HepG2 (cell line): Measurements from ENCODE around the gene PIK3R1. TPM values are rescaled to one million over a fixed set of nuclear protein-coding genes. Genes with fewer than 3 reads are reported as not detected.

ENCODE experiments used
- E2F1 ChIP-seq: sonication (generic); formaldehyde crosslinking; IDR thresholded peaks from 2 replicates; pipeline ENCODE4 v1.5.0; 2020; ENCODE audit warnings: missing genetic modification reagents
- GLI4 ChIP-seq: sonication (generic); formaldehyde crosslinking; IDR thresholded peaks from 2 replicates; pipeline ENCODE4 v1.5.1; 2020; ENCODE audit warnings: missing genetic modification reagents, mild to moderate bottlenecking, moderate library complexity, borderline replicate concordance
- GMEB2 ChIP-seq: IDR thresholded peaks from 2 replicates; pipeline ENCODE4 v1.6.1; 2016; ENCODE audit warnings: missing biosample characterization, missing genetic modification reagents, low read depth
- MZF1 ChIP-seq: sonication (generic); formaldehyde crosslinking; IDR thresholded peaks from 2 replicates; pipeline ENCODE4 v1.8.1; 2023; ENCODE audit warnings: mild to moderate bottlenecking, missing genetic modification reagents, borderline replicate concordance
- SALL1 ChIP-seq: sonication (generic); formaldehyde crosslinking; IDR thresholded peaks from 2 replicates; pipeline ENCODE4 v1.8.0; 2022; ENCODE audit warnings: mild to moderate bottlenecking, missing genetic modification reagents
- ZBTB42 ChIP-seq: sonication (generic); formaldehyde crosslinking; IDR thresholded peaks from 2 replicates; pipeline ENCODE4 v1.5.0; 2020; ENCODE audit warnings: mild to moderate bottlenecking, missing genetic modification reagents
- ZC3H13 ChIP-seq: sonication (generic); formaldehyde crosslinking; IDR thresholded peaks from 2 replicates; pipeline ENCODE4 v1.8.1; 2023; ENCODE audit warnings: mild to moderate bottlenecking, missing genetic modification reagents, moderate library complexity
- ZIK1 ChIP-seq: sonication (generic); formaldehyde crosslinking; IDR thresholded peaks from 2 replicates; pipeline ENCODE4 v1.5.0; 2020; ENCODE audit warnings: mild to moderate bottlenecking, low read depth, missing genetic modification reagents, borderline replicate concordance
- ZMYM3 ChIP-seq: sonication (generic); formaldehyde crosslinking; IDR thresholded peaks from 2 replicates; pipeline ENCODE4 v1.5.1; 2020; ENCODE audit warnings: mild to moderate bottlenecking, missing genetic modification reagents
- ZMYM4 ChIP-seq: sonication (generic); formaldehyde crosslinking; IDR thresholded peaks from 2 replicates; pipeline ENCODE4 v1.8.1; 2023; ENCODE audit warnings: mild to moderate bottlenecking, missing genetic modification reagents
- ZNF232 ChIP-seq: sonication (generic); formaldehyde crosslinking; IDR thresholded peaks from 2 replicates; pipeline ENCODE4 v1.4.0; 2020; ENCODE audit warnings: missing genetic modification reagents, borderline replicate concordance
- ZNF234 ChIP-seq: sonication (generic); formaldehyde crosslinking; conservative IDR thresholded peaks from 2 replicates; pipeline ENCODE4 v1.5.1; 2020; ENCODE audit warnings: mild to moderate bottlenecking, missing genetic modification reagents
- ZNF3 ChIP-seq: IDR thresholded peaks from 2 replicates; pipeline ENCODE4 v1.7.0; 2017; ENCODE audit warnings: inconsistent platforms
- ZNF605 ChIP-seq: sonication (generic); formaldehyde crosslinking; IDR thresholded peaks from 2 replicates; pipeline ENCODE4 v1.8.0; 2022; ENCODE audit warnings: mild to moderate bottlenecking, missing genetic modification reagents
- ZNF775 ChIP-seq: sonication (generic); formaldehyde crosslinking; IDR thresholded peaks from 2 replicates; pipeline ENCODE4 v1.4.0; 2020; ENCODE audit warnings: missing genetic modification reagents, mild to moderate bottlenecking, moderate library complexity, borderline replicate concordance
- ZNF776 ChIP-seq: sonication (generic); formaldehyde crosslinking; IDR thresholded peaks from 2 replicates; pipeline ENCODE4 v1.4.0; 2020; ENCODE audit warnings: mild to moderate bottlenecking, missing genetic modification reagents
- polyA plus RNA-seq, 8 experiments: library from polyadenylated mRNA; depleted of rRNA in 3 of 8; stranded (reverse) in 7 of 8; unstranded in 1 of 8; fragments of >200 nt; fragmentation: Illumina TruSeq in 4 of 8; extraction: Trizol in 4 of 8; gene quantifications; 2 replicates each; pipeline versions ENCODE4 v1.2.1 to v1.2.3, GENCODE V29; 2011 to 2016; ENCODE audit warnings: low read depth in 4 of 8, missing spikeins in 1 of 8, mixed read lengths in 1 of 8; ENCODE audit not compliant: insufficient read depth in 1 of 8
- total RNA-seq, 5 experiments: library from RNA; depleted of rRNA; stranded (reverse); fragments of >200 nt; fragmentation: Illumina TruSeq; extraction: Trizol; gene quantifications; 2 replicates each; pipeline ENCODE4 v1.2.3, GENCODE V29; 2016; ENCODE audit warnings: low read depth in 1 of 5
- TF ChIP-seq, protein P1 (sequence below): sonication (generic); formaldehyde crosslinking; IDR thresholded peaks from 2 replicates; pipeline ENCODE4 v1.8.0; 2022; ENCODE audit warnings: missing genetic modification reagents, mild to moderate bottlenecking, borderline replicate concordance
- TF ChIP-seq, protein P2 (sequence below): IDR thresholded peaks from 2 replicates; pipeline ENCODE4 v1.6.1; 2016; ENCODE audit warnings: control low read depth
- TF ChIP-seq, protein P3 (sequence below): sonication (generic); IDR thresholded peaks from 2 replicates; pipeline ENCODE4 v1.6.1; 2016; ENCODE audit warnings: low read depth, borderline replicate concordance
- TF ChIP-seq, protein P4 (sequence below): sonication (generic); formaldehyde crosslinking; IDR thresholded peaks from 2 replicates; pipeline ENCODE4 v1.5.0; 2020; ENCODE audit warnings: mild to moderate bottlenecking, missing genetic modification reagents
- TF ChIP-seq, protein P5 (sequence below): sonication (generic); formaldehyde crosslinking; IDR thresholded peaks from 2 replicates; pipeline ENCODE4 v1.5.0; 2020; ENCODE audit warnings: missing genetic modification reagents

Gene PIK3R1
- total and polyA plus RNA-seq, 2 of the 13 experiments (the other 11 are each of a cell fraction or from before 2014, with no cell fraction given) = 8.4 to 21.3 TPM

GRCh38 chr5:68219161-68219816 lies 3.7 kb downstream of the PIK3R1 start (continued):
- TF ChIP-seq, protein P1, sequence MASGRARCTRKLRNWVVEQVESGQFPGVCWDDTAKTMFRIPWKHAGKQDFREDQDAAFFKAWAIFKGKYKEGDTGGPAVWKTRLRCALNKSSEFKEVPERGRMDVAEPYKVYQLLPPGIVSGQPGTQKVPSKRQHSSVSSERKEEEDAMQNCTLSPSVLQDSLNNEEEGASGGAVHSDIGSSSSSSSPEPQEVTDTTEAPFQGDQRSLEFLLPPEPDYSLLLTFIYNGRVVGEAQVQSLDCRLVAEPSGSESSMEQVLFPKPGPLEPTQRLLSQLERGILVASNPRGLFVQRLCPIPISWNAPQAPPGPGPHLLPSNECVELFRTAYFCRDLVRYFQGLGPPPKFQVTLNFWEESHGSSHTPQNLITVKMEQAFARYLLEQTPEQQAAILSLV (CRISPR knock-in tag) = no peak
- TF ChIP-seq ZNF234 (CRISPR knock-in tag) (no peak), ZIK1 (CRISPR knock-in tag) (no peak), ZNF3 (no peak), GMEB2 (CRISPR knock-in tag) (no peak), ZMYM4 (CRISPR knock-in tag) (0 out of 2 replicates have a peak, but pooled peaks have one; percentile 18), ZMYM3 (CRISPR knock-in tag) (no peak), ZNF776 (CRISPR knock-in tag) (no peak), ZNF605 (CRISPR knock-in tag) (no peak), ZC3H13 (CRISPR knock-in tag) (no peak), ZNF232 (CRISPR knock-in tag) (no peak), ZNF775 (CRISPR knock-in tag) (no peak), ZBTB42 (no peak), MZF1 (CRISPR knock-in tag) (no peak), GLI4 (no peak), SALL1 (CRISPR knock-in tag) (0 out of 2 replicates have a peak, but pooled peaks have one; percentile 13), E2F1 (CRISPR knock-in tag) (no peak)
- TF ChIP-seq, protein P2, sequence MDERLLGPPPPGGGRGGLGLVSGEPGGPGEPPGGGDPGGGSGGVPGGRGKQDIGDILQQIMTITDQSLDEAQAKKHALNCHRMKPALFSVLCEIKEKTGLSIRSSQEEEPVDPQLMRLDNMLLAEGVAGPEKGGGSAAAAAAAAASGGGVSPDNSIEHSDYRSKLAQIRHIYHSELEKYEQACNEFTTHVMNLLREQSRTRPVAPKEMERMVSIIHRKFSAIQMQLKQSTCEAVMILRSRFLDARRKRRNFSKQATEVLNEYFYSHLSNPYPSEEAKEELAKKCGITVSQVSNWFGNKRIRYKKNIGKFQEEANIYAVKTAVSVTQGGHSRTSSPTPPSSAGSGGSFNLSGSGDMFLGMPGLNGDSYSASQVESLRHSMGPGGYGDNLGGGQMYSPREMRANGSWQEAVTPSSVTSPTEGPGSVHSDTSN (CRISPR knock-in tag) = no peak
- TF ChIP-seq, protein P3, sequence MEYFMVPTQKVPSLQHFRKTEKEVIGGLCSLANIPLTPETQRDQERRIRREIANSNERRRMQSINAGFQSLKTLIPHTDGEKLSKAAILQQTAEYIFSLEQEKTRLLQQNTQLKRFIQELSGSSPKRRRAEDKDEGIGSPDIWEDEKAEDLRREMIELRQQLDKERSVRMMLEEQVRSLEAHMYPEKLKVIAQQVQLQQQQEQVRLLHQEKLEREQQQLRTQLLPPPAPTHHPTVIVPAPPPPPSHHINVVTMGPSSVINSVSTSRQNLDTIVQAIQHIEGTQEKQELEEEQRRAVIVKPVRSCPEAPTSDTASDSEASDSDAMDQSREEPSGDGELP = no peak
- TF ChIP-seq, protein P4, sequence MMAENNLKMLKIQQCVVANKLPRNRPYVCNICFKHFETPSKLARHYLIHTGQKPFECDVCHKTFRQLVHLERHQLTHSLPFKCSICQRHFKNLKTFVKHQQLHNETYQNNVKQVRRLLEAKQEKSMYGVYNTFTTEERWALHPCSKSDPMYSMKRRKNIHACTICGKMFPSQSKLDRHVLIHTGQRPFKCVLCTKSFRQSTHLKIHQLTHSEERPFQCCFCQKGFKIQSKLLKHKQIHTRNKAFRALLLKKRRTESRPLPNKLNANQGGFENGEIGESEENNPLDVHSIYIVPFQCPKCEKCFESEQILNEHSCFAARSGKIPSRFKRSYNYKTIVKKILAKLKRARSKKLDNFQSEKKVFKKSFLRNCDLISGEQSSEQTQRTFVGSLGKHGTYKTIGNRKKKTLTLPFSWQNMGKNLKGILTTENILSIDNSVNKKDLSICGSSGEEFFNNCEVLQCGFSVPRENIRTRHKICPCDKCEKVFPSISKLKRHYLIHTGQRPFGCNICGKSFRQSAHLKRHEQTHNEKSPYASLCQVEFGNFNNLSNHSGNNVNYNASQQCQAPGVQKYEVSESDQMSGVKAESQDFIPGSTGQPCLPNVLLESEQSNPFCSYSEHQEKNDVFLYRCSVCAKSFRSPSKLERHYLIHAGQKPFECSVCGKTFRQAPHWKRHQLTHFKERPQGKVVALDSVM (CRISPR knock-in tag) = 0 out of 2 replicates have a peak, but pooled peaks have one; percentile 19
- TF ChIP-seq, protein P5, sequence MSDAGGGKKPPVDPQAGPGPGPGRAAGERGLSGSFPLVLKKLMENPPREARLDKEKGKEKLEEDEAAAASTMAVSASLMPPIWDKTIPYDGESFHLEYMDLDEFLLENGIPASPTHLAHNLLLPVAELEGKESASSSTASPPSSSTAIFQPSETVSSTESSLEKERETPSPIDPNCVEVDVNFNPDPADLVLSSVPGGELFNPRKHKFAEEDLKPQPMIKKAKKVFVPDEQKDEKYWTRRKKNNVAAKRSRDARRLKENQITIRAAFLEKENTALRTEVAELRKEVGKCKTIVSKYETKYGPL = no peak
